IPS DF 4.7 (cell line): Measurements from ENCODE around the gene COG5.
"Not testable (repeated sequence)": the region's sequence is repeated elsewhere in the genome, so short reads cannot be mapped to it uniquely, and the experiment has no call there.

Experiments used
- DNase-seq: peaks from one replicate; pipeline ENCODE4 v3.0.0-alpha.2; 2013; ENCODE audit warnings: low spot score; ENCODE audit errors: extremely low read depth

The COG5 gene

DNA sequence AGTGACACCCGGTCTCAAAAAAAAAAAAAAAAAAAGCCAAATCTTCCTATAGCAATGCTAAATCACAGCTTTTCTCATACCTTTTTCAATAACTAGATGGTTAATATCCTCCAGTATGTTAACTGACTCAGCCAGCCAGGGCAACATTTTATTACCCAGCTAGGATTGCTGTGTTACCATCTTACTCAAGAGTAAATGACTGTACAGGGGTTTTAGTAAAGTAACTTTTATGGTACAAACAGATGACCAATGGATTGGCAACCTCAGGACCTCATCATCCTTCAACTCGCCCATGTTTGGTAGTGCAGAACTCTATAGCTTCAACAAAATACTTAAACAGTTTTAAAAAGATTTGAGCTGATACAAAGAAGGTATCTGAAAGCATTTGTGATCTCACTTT lies 335.4 kb downstream of the COG5 start:
- no peak for DNase-seq

DNA sequence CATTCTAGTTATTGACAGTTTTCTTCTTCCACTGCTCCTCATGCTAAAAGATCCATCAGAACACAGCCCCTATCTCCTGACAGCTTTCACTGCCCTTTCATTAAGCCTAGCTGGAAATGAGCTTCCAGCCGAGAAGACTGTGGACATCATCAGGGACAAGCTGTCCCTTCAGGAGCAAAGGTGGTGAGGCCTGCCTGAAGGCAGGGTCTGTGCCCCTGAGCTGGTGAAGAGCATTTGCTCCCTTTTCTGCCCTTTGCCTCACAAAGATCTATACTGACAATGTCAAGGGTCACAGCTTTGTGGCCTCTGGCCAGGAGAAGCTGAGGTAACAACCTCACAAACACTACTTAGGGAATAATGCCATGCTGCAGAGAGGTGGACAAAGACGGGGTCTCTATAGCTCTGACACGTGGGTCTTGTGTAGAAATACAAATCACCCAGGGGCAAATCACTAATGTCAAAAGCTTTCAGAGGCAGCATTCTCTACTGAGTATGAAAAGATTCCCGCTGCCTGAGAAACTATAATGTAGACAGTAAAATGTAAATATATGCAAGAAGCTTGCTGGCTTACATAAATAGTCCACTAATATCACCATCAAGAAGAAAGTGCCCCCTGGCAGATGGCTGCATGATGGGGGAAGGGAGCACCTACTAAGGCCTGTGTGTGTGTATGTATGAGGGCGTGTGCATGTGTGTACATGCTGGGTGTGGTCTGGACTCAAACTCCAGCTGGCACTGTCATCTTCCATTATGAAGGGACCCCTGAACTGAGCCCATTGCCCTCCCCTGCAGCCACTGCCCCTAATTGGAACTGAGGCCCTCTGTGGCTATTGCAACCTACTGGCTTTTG lies 339.1 kb downstream of the COG5 start:
- no peak for DNase-seq

DNA sequence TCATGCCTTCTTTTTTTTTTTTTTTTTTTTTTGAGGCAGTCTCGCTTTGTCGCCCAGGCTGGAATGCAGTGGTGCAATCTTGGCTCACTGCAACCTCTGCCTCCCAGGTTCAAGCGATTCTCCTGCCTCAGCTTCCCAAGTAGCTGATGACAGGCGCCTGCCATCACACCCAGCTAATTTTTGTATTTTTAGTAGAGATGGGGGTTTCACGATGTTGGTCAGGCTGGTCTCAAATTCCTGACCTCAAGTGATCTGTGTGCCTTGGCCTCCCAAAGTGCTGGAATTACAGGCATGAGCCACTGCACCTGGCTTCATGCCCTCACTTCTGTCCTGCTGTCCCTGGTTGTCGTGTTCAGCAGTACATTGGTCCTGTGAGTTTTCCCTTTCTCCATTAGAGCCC lies 342.9 kb downstream of the COG5 start:
- DNase-seq, result not testable (repeated sequence)

DNA sequence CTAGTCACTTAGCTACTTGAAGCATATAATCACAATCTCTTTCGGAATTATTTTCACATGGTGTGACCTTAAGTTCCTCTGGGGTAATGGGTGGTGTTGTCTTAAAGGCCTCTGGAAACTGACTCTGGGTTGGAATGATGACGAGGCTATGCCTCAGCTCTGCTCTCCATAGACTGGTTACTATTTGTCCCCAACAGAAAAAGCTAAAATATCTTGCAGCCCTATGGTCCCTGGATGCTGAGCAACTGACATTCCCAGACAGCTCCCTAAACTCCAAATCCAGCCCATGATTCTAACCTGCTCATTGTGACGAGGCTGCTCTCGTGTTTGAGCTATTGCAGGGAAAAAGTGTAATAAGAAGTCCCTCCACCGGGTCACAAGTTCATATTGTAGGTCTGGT lies 343.4 kb downstream of the COG5 start:
- DNase-seq, result no peak

DNA sequence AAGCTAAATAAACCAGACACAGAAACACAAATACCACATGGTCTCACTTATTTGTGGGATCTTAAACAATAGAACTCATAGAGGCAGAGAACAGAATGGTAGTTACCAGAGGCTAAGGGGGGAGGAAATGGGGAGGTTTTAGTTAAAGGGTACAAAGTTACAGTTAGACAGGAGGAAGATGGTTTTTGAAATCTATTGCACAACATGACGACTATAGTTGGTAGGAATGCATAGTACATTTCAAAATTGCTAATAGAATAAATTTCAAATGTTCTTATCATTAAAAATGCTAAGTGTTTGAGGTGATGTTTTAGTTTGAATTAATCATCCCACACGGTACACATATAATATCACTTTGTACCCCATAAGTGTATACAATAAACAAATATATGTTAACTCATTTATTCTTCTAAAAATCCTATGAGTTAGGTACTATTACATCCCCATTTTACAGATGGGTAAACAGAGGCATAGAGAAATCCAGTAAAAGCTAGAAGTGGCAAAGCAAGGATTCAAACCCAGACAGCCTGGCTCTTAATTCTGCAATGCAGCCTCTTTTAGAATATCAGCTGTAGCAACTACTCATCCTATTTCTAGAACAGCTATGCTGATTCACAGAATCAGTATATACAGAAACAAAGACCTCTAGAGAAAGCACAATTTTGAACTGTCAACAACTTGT lies 344.0 kb downstream of the COG5 start:
- no peak for DNase-seq

DNA sequence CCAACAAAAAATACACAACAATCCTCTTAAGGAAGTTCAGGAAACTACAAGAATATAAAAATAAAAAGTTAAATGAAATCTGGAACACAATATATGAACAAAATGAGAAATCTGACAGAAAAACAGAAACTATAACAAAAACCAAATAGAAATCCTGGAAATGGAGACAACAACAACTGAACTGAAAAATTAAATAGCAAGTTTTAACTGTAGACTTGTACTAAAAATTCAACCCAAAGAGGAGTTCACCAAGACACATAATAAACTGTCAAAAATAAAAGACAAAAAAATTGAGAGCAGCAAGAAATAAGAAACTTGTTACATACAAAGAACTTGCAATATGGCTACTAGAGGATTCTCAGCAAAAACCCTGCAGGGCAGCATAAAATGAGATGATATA lies 349.8 kb downstream of the COG5 start:
- DNase-seq, result no peak

DNA sequence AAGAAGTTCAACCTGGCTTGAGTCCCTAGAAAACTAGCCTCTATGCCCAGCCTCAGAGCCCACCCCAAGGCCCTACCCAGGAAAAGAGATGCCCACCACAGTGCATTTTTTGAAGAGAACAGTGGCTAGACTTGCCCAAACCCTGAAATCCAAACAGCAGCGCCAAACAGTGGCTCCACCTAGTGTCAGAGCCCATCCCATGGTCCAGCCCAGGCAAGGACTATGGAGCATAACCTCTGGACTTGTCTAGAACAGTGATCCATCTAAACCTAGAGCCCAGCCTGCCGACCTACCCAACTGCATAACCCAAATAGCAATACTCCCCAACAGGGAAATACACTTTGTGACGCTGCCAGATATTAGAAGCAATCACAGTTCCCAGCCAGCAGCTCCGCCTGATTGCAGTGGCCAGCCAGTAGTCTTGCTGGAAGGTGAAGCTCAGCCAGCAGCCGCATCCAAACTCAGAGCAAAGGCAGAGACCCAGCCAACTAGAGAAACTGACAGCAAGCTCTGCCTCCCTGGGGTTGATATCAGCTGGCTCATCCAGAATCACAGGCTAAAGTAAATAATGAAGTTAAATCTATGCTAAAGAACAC lies 350.4 kb downstream of the COG5 start:
- no peak for DNase-seq

DNA sequence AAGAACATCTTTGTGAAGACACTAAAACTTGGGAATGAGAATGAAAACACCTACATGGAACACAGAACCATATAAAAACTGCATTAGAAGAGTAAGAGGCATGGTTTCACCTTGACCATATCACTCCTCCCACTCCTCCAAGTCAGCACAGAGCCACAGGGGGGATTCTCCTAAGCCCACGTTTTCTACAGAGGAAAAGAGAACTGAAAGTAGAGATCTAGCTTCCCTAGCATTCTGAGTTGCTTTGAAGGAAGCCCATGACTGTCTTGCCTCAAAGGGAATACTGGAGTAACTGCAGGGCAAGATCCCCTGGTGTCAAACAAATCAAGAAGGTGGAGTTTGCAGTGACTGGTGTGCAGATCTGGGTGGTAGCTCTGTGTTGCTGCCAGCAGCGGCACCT lies 351.0 kb downstream of the COG5 start:
- DNase-seq, result no peak

DNA sequence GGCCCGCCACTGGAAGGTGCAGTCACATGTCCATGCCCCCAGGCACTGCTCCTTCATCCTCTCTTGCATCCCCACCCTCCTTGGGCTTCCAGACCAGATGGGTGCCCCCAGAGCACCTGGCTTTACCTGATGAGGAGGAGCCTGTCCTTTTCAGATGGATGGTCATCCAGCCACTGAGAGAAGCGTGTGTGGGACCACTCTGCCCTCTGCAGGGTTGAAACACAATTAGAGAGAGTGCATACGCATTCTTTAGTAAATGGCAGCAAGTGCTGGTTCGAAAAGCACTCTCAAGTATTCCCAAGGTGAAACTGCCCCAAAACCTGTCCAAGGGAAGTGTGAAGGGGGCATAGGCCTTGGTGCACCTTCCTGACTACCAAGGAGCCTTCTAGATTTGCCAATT lies 353.3 kb downstream of the COG5 start:
- no peak for DNase-seq

DNA sequence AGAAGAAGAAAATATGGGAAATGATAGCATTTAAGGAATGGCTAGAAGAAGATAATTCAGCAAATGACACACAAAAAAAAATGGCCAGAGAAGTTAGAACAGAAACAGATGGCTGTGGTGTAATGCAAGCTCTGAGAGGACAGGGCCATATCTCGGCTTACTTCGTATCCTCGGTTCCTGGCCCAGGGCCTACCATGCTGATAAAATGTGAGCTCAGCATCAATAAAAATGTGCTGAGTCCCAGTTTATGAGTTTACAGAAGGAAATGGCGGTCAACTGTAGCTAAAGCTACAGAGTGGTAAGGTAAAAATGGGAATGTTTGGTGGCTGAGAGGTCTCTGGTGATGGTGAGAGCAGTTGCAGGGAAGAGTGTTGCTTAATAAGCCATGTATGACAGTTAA lies 354.2 kb downstream of the COG5 start:
- DNase-seq, result no peak

DNA sequence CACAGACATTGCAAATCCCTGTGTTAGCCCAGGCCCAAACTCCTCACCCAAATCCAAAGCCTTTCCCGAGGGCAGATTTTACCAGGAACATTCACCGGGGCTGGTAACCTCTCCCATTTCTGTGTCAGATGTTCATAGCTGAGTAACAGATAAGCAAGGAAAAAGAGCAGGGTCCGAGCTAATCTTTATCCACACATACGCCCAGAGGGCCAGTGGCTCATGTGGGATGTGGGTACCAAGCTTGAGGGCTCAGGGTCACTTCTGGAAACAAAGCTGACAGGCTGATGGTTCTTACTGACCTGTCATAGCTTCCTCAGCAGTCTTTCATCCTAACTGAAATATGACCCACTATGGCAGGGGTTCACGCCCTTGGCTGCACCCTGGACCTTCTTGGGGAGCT lies 355.2 kb downstream of the COG5 start:
- no peak for DNase-seq

DNA sequence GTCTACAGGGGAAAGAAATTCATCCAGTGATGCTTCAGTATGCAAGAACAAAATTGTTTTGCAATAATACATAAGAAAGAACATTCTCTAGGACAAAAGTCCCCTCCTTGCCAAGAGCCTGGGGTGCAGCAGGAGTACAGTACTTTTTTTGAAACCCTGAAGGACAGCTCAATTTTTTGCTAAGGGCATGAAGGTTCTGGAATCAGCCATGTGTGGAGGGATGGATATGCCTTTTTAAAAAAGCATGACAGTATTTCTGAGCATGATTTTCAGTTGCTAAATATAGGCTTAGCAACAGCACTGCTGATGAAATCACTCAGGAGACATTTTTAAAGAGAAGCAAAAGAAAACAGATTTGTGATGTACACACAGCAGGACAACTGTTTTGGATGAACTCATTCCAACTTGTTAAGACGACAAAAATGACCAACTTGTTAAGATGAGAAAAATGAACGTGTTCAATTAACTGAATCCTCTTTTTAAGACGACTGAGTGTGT lies 355.6 kb downstream of the COG5 start:
- DNase-seq, result no peak

DNA sequence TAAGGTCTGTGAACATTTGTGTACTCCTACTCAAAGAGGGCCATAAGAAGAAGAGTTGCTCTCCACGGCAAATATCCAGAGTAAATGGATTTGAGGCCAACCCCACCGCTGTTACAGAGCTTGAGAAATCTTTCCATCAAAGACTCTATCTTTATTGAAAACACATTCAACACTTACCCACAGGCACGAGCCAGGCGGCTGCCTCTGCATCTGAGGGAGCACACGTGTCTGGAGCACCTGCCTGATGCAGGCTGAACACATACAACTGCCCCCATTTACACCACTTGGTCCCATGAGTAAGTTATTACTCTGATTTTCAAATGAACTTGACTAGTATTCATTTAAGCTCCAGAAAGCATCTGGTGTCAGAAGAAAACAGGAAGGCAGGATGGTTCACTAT lies 356.3 kb downstream of the COG5 start:
- DNase-seq, result no peak

DNA sequence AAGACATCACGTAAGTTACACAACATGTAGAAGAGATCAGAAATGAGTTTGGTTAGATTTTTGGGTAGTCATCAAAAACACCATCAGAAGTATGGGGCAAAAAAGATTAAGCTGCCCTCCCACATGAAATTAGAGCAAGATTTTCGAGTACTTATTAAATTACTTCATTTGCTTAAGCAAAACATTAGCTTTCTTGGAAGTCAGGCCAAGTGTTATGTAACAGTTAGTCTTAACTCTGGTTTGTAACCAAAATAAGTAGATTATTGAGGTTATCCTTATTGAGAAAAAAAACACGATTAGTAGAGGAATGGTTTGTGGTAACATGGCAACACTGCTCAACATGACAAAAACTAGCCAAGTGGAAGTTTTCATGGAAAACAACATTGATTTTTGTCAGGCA lies 357.0 kb downstream of the COG5 start:
- DNase-seq, result no peak

DNA sequence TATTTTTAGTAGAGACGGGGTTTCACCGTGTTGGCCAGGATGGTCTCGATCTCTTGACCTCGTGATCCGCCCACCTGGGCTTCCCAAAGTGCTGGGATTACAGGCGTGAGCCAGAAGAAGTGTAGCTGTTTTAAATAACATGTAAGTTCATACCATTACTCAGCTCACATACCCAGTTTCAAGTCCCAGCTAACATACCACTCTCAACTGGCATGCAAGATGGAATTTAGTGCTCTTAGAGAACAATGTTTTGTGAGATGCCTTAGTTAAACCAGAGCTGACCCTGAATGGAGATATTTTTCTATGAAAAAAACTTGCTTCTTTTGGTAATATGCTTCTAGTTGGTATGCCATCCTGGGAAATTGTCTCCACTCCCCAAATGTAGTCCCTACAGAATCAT lies 357.6 kb downstream of the COG5 start:
- DNase-seq, result no peak

DNA sequence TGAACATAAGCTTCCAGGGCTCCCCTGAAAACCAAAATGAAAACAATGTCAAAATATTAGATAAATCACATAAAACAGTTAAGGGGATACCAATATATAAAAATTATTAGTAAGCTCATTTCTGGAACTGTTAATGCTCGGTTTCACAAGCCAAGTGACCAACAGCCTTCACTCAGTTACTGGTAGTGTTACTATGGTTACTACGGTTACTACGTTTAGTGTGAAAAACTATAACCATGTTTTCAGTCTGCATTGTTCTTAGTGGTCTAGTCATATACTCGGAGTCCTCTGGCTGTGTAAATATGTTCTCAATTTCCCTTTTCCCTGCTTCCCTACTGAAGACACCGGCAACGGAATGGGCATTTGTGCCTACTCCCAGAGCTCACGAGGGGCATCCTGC lies 360.1 kb downstream of the COG5 start:
- DNase-seq, result no peak

DNA sequence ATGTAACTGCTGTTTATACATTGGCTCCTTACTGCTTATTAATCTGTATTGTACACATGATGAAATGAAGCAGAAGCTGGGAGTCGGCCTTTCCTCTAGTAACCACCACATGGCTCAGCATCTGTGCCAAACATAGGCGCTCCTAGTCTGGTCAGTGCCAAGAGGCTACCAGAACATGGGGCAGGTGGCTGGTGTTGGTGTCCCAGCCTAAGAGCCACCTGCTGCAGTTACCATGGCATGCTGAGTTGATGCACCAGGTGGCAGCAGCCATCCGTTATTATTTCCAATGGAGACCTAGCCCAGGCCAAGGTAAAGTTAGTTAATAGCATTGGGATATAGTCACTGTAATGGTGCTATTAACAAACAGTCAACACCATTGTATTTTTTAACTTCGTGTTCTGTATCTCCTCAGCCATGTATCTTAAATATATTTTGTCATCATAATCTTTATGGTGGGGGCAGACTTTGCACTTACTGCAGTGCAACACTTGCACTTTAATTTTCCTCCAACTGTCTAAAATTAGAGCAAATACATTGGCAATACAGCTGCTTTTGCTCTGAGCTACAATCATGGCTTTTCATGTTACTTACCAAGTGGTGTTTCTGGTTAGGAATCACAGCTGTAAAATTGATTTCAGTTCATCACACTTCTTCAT lies 361.8 kb downstream of the COG5 start:
- peak; percentile 14 for DNase-seq

DNA sequence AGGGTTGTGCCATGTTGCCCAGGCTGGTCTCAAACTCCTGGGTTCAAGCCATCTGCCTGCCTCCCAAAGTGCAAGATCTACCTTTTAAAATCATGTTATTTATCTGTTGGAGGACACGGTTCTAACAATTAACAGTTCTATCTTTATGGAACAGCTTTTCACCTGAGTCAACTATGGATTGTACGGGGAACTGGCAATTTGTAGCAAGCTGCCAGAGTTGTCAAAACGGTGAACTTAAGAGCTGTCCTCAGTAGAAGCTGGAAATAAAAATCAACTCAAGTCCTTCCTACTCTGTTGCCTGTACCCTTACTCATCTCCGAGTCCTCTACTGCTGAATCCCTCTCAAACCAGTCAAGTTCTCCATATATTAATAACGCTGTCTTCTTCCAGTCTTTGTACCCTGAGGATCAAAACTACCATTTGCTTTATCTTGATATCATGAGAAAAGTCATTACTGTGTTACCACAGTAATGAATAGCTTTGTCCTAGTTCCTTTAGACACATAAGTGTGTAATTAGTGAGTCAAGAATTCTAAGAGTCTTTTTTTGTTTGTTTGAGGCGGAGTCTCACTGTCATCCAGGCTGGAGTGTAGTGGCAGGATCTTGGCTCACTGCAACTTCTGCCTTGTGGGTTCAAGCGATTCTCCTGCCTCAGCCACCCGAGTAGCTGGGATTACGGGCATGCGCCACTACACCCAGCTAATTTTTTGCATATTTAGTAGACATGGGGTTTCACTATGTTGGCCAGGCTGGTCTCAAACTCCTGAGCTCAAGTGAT lies 366.7 kb downstream of the COG5 start:
- DNase-seq, result no peak

DNA sequence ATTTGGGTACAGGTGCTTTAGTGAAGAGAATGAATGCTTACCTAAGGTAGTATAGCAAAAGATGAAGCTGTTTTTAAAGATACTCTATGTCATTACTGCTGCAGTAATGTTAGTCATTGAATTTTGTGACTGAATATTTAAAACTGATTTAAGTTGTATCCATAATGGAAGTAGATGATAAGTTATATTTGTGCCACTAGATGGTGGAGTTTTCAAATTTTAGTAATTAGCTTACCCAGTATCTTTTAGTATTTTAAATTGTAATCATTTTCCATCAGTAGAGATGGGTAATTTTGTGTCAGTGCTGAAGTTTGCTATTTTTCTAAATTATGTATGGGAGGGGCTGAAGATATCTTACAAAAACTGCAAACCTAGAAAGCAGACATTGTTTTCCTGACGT lies 369.7 kb downstream of the COG5 start:
- DNase-seq, result no peak

DNA sequence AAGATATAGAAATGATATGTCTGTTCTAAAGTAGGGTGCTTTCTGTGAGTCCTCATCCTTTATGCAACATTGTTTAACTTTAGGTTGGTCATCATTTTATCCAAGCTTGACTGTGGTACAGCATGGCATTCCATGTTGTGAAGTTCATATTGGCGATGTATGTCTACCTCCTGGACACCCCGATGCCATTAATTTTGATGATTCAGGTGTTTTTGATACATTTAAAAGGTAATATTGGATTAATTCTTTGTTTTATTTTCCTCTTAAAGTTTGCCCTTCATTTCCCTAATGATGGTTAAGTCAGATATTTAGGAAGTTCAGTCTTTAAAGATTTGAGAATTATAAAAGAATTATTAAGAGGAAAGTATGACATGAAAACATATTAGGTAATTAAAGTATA lies 373.6 kb downstream of the COG5 start:
- DNase-seq, result no peak

DNA sequence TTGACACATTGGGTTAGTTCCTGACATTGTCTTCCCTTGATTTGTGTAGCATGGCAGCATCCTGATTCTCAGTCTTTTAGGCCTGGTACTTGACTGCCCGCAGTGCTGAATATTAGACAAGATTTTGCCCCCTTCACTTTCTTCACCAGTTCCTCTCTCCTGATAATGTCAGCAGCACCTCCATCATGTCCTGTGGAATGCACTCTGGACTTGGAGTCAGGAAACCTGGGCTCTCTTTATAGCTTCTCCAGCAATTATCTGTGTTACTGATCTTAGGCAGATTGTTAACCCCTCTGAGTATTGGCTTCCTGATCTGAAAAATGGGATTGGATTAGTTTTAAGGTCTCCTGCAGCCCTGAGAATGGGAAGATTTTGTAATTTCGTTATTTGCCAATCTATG lies 375.9 kb downstream of the COG5 start:
- no peak for DNase-seq
